ENCODE results near the gene FICD.

DNA sequence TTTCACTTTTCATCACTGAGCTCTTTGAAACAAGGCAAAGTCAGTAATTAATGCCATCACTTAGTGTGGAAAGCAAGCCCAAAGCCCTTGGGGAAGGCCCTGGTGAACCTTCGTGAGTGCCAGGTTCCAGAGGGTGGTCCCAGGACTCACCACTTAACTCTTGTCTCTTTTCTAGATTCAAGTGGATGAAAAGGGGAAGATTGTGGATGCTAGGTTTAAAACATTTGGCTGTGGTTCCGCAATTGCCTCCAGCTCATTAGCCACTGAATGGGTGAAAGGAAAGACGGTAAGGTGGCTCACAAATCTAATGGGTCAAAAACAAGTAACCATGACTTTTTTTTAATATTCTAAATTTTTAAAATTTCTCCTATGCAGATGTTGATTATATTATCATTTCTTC is 50.1 kb downstream of the FICD start:
- TF ChIP-seq, protein P1, sequence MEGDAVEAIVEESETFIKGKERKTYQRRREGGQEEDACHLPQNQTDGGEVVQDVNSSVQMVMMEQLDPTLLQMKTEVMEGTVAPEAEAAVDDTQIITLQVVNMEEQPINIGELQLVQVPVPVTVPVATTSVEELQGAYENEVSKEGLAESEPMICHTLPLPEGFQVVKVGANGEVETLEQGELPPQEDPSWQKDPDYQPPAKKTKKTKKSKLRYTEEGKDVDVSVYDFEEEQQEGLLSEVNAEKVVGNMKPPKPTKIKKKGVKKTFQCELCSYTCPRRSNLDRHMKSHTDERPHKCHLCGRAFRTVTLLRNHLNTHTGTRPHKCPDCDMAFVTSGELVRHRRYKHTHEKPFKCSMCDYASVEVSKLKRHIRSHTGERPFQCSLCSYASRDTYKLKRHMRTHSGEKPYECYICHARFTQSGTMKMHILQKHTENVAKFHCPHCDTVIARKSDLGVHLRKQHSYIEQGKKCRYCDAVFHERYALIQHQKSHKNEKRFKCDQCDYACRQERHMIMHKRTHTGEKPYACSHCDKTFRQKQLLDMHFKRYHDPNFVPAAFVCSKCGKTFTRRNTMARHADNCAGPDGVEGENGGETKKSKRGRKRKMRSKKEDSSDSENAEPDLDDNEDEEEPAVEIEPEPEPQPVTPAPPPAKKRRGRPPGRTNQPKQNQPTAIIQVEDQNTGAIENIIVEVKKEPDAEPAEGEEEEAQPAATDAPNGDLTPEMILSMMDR (conservative IDR thresholded peaks at IDR 0.05): no peak
- TF ChIP-seq ZFX (IDR thresholded peaks at IDR 0.05): no peak

All from C4-2B (cell line).